PFSK-1 (cell line): Measurements from ENCODE around the gene FAM107A. TPM values are rescaled to one million over a fixed set of nuclear protein-coding genes. Genes with fewer than 3 reads are reported as not detected.

Source experiments
- FOXP2 ChIP-seq: optimal IDR thresholded peaks from 2 replicates; pipeline ENCODE3; 2011; ENCODE audit warnings: borderline replicate concordance, control low read depth, inconsistent platforms; ENCODE audit not compliant: insufficient read depth; ENCODE audit errors: extremely low read length, extremely low read depth
- POLR2AphosphoS5 ChIP-seq: IDR thresholded peaks from 2 replicates; pipeline ENCODE4 v1.6.1; 2012; ENCODE audit warnings: low read depth, mild to moderate bottlenecking, control low read depth, low read length, moderate library complexity
- SIN3A ChIP-seq: IDR thresholded peaks from 2 replicates; pipeline ENCODE4 v1.6.1; 2012; ENCODE audit warnings: mild to moderate bottlenecking, low read length, moderate library complexity, borderline replicate concordance; ENCODE audit not compliant: insufficient read depth
- TAF1 ChIP-seq: IDR thresholded peaks from 2 replicates; pipeline ENCODE4 v1.6.1; 2012; ENCODE audit warnings: low read length, control low read depth, borderline replicate concordance; ENCODE audit not compliant: insufficient read depth
- polyA plus RNA-seq: library from polyadenylated mRNA; unstranded; fragments of >200 nt; gene quantifications from one replicate; pipeline ENCODE4 v1.2.1, GENCODE V29; 2012; ENCODE audit warnings: low read depth, missing spikeins; ENCODE audit not compliant: insufficient read length
- TF ChIP-seq, protein P1 (sequence below), 2 experiments: IDR thresholded peaks; 2 replicates each; pipeline versions ENCODE4 v1.6.1 to v1.8.0; 2011 to 2012; ENCODE audit warnings: low read depth in 2 of 2, low read length in 2 of 2, control low read depth in 1 of 2, inconsistent platforms in 1 of 2, mild to moderate bottlenecking in 1 of 2, moderate library complexity in 1 of 2; ENCODE audit not compliant: insufficient read depth in 1 of 2

Gene FAM107A, protein sequence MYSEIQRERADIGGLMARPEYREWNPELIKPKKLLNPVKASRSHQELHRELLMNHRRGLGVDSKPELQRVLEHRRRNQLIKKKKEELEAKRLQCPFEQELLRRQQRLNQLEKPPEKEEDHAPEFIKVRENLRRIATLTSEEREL
- polyA plus RNA-seq: not detected

DNA sequence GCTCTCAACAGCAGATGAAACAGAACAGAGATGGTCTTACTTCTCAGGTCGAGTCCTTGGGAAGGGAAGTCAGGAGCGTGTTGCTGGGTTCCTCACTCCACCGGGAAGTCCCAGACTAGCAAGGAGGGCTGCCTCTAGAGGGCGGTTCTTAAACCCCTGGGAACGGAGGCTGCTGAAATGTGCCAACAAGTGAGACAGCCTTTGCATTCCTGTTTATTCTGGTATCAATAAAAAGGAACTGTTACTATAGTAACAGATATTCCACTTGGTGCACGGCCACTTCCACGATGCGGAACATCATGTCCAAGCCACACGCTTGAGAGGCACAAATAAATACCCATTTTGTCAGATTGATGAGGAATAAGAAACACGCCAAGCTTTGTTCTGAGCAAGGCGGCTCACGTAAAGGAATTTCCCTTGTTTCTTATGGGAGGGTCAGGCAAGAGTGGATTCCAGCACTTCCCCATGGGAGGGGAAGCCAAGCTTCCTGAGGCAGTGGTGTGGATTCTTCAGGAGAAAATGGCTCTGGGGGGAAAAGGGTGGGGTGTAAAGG is at the start of gene FAM107A:
FAM107A (minus strand) TSS at position 123 of the 553 bp plus-strand sequence. CDS start 7,531 bp downstream, outside the sequence.
- TF ChIP-seq SIN3A (no peak), POLR2AphosphoS5 (no peak), FOXP2 (no peak), TAF1 (no peak)

DNA sequence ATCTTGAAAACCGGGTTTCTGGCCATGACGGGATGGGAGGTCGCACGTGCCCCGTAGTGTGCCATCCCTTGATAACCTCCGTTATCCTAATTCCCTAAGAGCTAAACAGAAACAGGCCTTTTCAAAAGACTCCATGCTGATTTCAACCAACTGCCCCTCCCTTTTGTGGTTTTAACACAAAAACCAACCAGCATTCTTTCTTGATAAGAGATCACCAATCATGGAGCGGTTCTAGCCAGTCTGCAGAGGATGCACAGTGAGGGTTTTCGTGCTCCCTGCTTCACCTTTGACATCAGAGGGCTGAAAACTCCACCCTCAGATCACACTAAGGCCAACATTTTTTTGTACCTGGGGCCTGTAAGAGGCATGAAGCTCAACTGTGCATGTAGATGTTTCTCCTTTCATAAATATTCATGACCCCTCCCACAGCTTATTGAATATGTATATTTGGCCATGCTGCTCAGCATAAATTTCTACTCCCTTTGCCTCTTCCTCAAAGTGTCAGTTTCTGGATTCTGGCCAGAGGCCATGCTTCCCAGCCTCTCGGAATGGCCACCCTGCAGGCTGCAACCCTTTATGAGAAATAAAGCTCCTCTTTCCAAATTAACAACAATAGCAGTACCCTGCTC is 48.1 kb upstream of the FAM107A start:
- TF ChIP-seq, protein P1, sequence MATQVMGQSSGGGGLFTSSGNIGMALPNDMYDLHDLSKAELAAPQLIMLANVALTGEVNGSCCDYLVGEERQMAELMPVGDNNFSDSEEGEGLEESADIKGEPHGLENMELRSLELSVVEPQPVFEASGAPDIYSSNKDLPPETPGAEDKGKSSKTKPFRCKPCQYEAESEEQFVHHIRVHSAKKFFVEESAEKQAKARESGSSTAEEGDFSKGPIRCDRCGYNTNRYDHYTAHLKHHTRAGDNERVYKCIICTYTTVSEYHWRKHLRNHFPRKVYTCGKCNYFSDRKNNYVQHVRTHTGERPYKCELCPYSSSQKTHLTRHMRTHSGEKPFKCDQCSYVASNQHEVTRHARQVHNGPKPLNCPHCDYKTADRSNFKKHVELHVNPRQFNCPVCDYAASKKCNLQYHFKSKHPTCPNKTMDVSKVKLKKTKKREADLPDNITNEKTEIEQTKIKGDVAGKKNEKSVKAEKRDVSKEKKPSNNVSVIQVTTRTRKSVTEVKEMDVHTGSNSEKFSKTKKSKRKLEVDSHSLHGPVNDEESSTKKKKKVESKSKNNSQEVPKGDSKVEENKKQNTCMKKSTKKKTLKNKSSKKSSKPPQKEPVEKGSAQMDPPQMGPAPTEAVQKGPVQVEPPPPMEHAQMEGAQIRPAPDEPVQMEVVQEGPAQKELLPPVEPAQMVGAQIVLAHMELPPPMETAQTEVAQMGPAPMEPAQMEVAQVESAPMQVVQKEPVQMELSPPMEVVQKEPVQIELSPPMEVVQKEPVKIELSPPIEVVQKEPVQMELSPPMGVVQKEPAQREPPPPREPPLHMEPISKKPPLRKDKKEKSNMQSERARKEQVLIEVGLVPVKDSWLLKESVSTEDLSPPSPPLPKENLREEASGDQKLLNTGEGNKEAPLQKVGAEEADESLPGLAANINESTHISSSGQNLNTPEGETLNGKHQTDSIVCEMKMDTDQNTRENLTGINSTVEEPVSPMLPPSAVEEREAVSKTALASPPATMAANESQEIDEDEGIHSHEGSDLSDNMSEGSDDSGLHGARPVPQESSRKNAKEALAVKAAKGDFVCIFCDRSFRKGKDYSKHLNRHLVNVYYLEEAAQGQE (IDR thresholded peaks at IDR 0.05; ENCODE audit: insufficient read depth in 1 of 2, low read depth in 2 of 2, low read length in 2 of 2): no peak
- no peak for TF ChIP-seq POLR2AphosphoS5
- TF ChIP-seq TAF1: no peak
- no peak for TF ChIP-seq SIN3A
- TF ChIP-seq FOXP2: no peak

DNA sequence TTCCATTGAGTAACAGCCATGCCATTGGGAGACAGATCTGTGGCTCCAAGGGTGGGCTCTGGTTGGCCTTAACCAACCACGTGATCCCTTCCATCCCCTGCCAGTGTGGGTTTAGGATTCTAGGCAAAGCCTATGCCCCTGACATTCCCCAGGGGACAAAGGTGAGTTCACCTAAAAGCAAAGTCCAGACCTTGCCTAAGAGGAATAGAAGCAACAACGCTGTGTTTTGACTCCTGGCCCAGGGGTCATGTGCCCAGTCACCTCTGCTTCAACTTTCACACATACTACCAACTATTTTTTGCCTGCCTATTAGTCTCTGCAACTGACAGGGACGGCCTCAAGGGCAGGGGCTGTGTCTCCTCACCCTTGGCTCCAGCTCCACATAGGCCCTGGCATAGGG is 47.4 kb upstream of the FAM107A start:
- TF ChIP-seq SIN3A: no peak
- TF ChIP-seq TAF1: no peak
- no peak for TF ChIP-seq FOXP2
- no peak for TF ChIP-seq POLR2AphosphoS5
- TF ChIP-seq, protein P1 (IDR thresholded peaks at IDR 0.05; ENCODE audit: insufficient read depth in 1 of 2, low read depth in 2 of 2, low read length in 2 of 2): no peak

DNA sequence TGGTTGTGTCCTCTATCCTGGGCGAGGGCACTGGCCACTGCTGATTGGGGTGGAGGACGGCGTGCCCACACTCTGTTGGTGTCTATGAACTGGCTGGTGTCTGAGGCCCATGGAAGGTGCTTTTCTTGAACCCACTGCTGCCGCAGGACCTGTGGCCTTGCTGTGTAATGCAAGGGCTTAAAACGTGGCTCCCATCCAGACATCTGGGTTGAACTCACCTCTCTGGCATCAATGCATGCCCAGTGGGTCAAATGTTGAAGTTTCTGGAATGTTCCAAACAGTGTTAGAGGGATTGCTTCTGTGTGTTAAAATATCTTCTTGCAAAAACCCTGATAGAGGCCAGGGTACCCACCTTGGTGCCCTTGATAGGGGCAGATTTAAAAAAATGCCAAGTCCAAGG is 46.8 kb upstream of the FAM107A start:
- TF ChIP-seq FOXP2 (no peak), SIN3A (no peak), TAF1 (no peak), POLR2AphosphoS5 (no peak)
- TF ChIP-seq, protein P1 (IDR thresholded peaks at IDR 0.05; ENCODE audit: insufficient read depth in 1 of 2, low read depth in 2 of 2, low read length in 2 of 2): no peak

DNA sequence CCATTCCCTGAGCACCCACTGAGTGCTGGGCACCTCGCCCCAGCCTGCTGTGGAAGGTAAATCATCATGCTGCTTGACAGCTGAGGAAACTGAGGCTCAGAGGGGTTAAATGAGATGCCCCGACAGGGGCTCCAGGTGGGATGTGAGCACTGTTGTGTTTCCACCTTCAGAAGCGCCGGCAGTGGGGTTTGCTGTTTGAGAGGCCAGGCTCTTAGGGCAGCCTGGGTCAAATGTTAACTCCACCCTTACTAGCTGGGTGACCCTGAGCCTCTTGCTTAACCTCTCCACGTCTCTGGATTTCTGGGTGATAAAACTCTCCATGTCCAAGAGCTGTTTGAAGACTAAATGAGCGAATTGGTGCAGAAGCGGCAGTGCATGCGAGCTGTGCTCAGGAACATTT is 46.3 kb upstream of the FAM107A start:
- TF ChIP-seq TAF1 (no peak), POLR2AphosphoS5 (no peak), FOXP2 (no peak), SIN3A (no peak)
- TF ChIP-seq, protein P1 (IDR thresholded peaks at IDR 0.05; ENCODE audit: insufficient read depth in 1 of 2, low read depth in 2 of 2, low read length in 2 of 2): no peak
